ENCODE measurements around the gene VPS13C.

- TF ChIP-seq CTCF (IDR thresholded peaks at IDR 0.05), result no peak
- no peak for TF ChIP-seq EZH2 (IDR thresholded peaks at IDR 0.05)
- no peak for TF ChIP-seq EZH2phosphoT487 (IDR thresholded peaks at IDR 0.05)
Measured at GRCh38 chr15:61987824-61988223, 72.4 kb downstream of the VPS13C start.

Measured in neural progenitor cell (in vitro differentiated cells).